Body of pancreas (tissue), 4 donors: ENCODE measurements around the gene TMEM208. TPM values are rescaled to one million over a fixed set of nuclear protein-coding genes. Genes with fewer than 3 reads are reported as not detected.

Source experiments
- ATAC-seq: fragments of 150-250 bp; one replicate; pipeline ENCODE4 v1.9.1; 2016
- DNase-seq, 4 donors: peaks; one replicate each; pipeline ENCODE4 v3.0.0-alpha.2; 2019
- H3K27ac ChIP-seq, 4 donors: fragments of 200-600 bp; sonication (generic); 1 replicate in 3 of 4; 2 replicates in 1 of 4; pipeline versions ENCODE4 v1.5.1 to v1.6.1; 2016 to 2019; ENCODE audit warnings: mild to moderate bottlenecking in 1 of 4, mixed read lengths in 1 of 4, moderate library complexity in 1 of 4
- H3K27me3 ChIP-seq, 2 donors: fragments of 200-600 bp; sonication (generic); one replicate each; pipeline ENCODE4 v1.6.0; 2016; ENCODE audit warnings: mild to moderate bottlenecking in 1 of 2
- H3K36me3 ChIP-seq, 2 donors: fragments of 200-600 bp; sonication (generic); replicated peaks in 1 of 2; 2 replicates each; pipeline ENCODE4 v1.5.1; 2016; ENCODE audit warnings: low read depth in 2 of 2; ENCODE audit not compliant: insufficient read depth in 1 of 2
- H3K4me1 ChIP-seq: fragments of 200-600 bp; sonication (generic); one replicate; pipeline ENCODE4 v1.6.0; 2016
- H3K4me3 ChIP-seq, 2 donors: fragments of 200-600 bp; sonication (generic); 1 replicate in 1 of 2; 2 replicates in 1 of 2; pipeline ENCODE4 v1.5.1; 2016 to 2019
- H3K9me3 ChIP-seq, 3 donors: fragments of 200-600 bp; sonication (generic); 1 replicate in 2 of 3; 2 replicates in 1 of 3; pipeline ENCODE4 v1.5.1; 2016
- POLR2A ChIP-seq, 3 donors: fragments of 450-650 bp; IDR thresholded peaks; one replicate each; pipeline ENCODE4 v1.6.1; 2016; ENCODE audit warnings: antibody characterized with exemption in 3 of 3, mild to moderate bottlenecking in 2 of 3
- WGBS, 2 donors: methylation state at CpG; one replicate each; pipeline ENCODE4 v1.1.5; 2017; 5-methylcytosine and 5-hydroxymethylcytosine counted together
- intact Hi-C: fragments of 100-400 bp; cut with DNase I; formaldehyde crosslinking; loops from one replicate; pipeline ENCODE4 v1.15.1; 2023
- microRNA counts, 2 donors: library from miRNA; unstranded; fragments of <30 nt; microRNA quantifications; one replicate each; lab custom pipeline; 2017
- microRNA-seq, 2 donors: library from miRNA; unstranded; fragments of <30 nt; microRNA quantifications; one replicate each; pipeline ENCODE4, GENCODE V29; 2016; ENCODE audit warnings: borderline number of aligned reads in 2 of 2, borderline replicate concordance in 2 of 2
- small RNA-seq: library from RNA; depleted of rRNA; stranded (forward); fragments of <200 nt; gene quantifications from one replicate; pipeline ENCODE3, GENCODE V24; 2016
- total RNA-seq, 2 donors: library from RNA; depleted of rRNA; stranded (reverse); fragments of >200 nt; gene quantifications; one replicate each; pipeline ENCODE4 v1.1.0, GENCODE V29; 2016
- TF ChIP-seq, protein P1 (sequence below), 7 experiments: fragments of 450-650 bp in 4 of 7; fragments of 200-600 bp in 3 of 7; sonication (generic) in 3 of 7; IDR thresholded peaks; one replicate each; pipeline ENCODE4 v1.5.1; 2016 to 2019; ENCODE audit warnings: antibody characterized with exemption in 7 of 7

The TMEM208 gene
- total RNA-seq, 2 donors from 2014 or later = 35.8 to 48.1 TPM

DNA sequence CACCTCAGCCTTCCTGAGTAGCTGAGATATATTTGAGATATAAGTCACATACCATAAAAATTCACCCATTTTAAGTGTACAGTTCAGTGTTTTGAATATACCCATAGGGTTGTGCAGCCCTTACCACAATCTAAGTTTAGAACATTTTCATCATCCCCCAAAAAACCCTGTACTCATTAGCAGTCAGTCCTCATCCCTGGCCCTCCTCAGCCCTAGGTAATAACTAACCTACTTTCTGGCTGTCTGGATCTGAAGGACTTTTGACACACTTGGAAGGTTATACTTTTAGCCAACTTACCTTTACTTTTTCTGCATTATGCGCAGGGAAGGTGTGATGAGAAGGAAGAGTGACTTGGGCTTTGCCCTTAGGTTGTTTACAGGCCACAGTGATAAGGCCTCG is 48.4 kb downstream of the TMEM208 start:
- Histone ChIP-seq H3K27ac (no peak overlapping the region), H3K4me3 (no peak overlapping the region), H3K36me3 (no peaks in the 10 kb centered on the region), H3K27me3 (no peaks in the 10 kb centered on the region), H3K9me3 (no peaks in the 10 kb centered on the region), H3K4me1 (peaks cover 25% of the 10 kb centered on the region)
- TF ChIP-seq, protein P1, sequence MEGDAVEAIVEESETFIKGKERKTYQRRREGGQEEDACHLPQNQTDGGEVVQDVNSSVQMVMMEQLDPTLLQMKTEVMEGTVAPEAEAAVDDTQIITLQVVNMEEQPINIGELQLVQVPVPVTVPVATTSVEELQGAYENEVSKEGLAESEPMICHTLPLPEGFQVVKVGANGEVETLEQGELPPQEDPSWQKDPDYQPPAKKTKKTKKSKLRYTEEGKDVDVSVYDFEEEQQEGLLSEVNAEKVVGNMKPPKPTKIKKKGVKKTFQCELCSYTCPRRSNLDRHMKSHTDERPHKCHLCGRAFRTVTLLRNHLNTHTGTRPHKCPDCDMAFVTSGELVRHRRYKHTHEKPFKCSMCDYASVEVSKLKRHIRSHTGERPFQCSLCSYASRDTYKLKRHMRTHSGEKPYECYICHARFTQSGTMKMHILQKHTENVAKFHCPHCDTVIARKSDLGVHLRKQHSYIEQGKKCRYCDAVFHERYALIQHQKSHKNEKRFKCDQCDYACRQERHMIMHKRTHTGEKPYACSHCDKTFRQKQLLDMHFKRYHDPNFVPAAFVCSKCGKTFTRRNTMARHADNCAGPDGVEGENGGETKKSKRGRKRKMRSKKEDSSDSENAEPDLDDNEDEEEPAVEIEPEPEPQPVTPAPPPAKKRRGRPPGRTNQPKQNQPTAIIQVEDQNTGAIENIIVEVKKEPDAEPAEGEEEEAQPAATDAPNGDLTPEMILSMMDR (IDR thresholded peaks at IDR 0.05) = no peak
- TF ChIP-seq POLR2A (IDR thresholded peaks at IDR 0.05) = no peak
- intact Hi-C loops = no loop called here
- WGBS, 2 donors = 69 to 72% methylated on average over 2 of the region's 2 CpGs
- ATAC-seq (no peak), DNase-seq (no peak)

DNA sequence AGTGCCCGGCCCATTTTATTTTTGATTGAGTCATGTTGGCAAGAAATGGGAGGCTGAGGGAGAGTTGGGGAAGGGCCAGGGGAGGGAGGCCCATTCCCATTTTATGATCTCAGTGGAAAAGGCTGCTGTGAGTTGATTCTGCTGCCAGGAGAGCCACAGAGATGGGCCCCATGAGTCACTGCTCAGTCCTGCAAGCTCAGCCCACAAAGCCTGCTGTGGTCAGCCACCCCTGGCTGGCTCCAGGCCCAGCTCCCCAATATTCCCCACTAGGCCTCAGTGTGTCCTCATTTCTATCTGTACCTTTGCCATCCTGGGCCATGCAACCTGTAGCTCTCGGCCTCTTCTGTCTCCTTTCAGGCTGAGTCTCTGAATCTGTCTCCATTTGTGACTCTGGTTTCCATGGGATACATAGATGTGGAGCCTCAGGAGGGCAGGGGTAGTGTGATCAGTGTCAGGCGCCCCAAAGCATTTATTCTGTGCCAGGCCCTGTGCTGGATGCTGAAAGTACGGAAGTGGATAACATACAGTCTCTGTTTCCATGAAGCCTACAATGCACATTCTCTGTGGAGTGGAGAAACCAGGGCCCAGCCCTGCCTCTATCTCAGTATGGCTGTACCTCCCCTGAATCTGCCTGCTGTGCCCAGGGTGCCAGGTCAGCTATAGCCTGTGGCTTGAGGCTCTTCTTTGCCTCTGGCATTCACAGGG is 50.5 kb downstream of the TMEM208 start:
- H3K4me3 ChIP-seq = no peak overlapping the region
- H3K9me3 ChIP-seq = no peaks in the 10 kb centered on the region
- H3K4me1 ChIP-seq = peaks cover 25% of the 10 kb centered on the region
- TF ChIP-seq POLR2A (IDR thresholded peaks at IDR 0.05) = no peak
- TF ChIP-seq, protein P1 (IDR thresholded peaks at IDR 0.05) = no peak
- H3K27ac ChIP-seq = peak overlapping the region in 2 of 4 donors; percentile 12 to 25
- intact Hi-C loops = no loop called here
- no peaks in the 10 kb centered on the region for H3K36me3 ChIP-seq
- DNase-seq = peak in 2 of 4 donors; percentile 24 to 60
- 85 to 93% methylated on average over 4 of the region's 4 CpGs for whole genome bisulfite sequencing, 2 donors
- H3K27me3 ChIP-seq = no peaks in the 10 kb centered on the region
- ATAC-seq = no peak

DNA sequence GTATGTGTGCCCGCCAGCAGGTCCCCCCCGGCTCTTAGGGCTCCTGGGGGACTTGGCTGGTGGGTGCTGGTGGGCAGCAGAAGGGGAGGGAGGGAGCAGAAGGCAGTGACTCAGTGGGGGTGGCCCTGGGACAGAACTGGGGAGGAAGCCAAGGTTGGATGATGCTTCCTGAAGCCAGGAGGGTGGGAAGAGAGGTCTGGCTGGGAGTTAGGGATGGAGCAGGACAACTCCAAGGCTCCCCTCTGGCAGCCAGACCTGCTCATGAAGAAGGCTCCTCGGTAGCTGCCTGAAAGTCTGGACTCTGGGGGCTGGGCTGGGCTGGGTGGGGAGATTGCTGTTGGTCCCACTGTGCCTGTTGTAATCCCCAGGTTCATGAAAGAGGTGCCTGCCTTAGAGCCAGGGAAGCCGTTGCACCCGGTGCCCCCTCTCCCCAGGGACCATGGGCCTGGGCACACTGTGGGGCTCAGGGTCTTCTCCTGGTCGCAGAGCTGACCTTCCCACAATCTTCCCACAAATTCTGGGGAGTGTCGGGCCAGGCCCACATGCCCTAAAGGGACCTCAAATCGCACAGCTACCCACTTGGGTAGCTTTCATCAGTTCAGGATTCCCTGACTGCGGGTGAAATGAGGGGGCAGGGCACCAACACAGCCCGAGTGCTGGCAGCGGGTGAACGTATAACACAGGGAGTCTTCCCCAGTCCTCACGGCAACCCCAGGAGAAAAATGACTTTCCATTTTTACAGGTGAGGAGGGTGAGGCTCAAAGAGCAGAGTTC is 51.3 kb downstream of the TMEM208 start:
- Histone ChIP-seq H3K36me3 (no peaks in the 10 kb centered on the region), H3K4me3 (peak overlapping the region in 1 of 2 donors; percentile 49), H3K27me3 (no peaks in the 10 kb centered on the region), H3K27ac (peak overlapping the region in 2 of 4 donors; percentile 12 to 25), H3K9me3 (no peaks in the 10 kb centered on the region), H3K4me1 (peaks cover 25% of the 10 kb centered on the region)
- TF ChIP-seq, protein P1 (IDR thresholded peaks at IDR 0.05) = no peak
- TF ChIP-seq POLR2A (IDR thresholded peaks at IDR 0.05) = no peak
- 40 to 71% methylated on average over 1 to 13 of the region's 13 CpGs for WGBS, 2 donors
- peak in 1 of 4 donors; percentile 36 for DNase-seq
- intact Hi-C loops = no loop called here
- ATAC-seq = no peak

MicroRNA genes within 50 kb of the gene (microRNA counts, 767-probe panel; counts per million panel counts)
- microRNA hsa-miR-328 (lab: Ali Mortazavi, UCI) = 0 to 736 counts per million in 2 donors

Small RNA genes lying within 50 kb of the gene (microRNA-seq; reads per million reads assigned to microRNA genes)
- gene MIR328 = 135 to 201 reads per million in 2 donors

Small RNA genes lying within 50 kb of the gene (small RNA-seq; reads per million reads assigned to genes)
- 9.3 reads per million, percentile 91 among the genes with 10 or more reads in this experiment for gene MIR328

Other genes starting within 250 kb of the TMEM208 start
- gene CES4A, start 238.5 kb upstream of the TMEM208 start, total RNA-seq = 10 to 100 TPM; 10.9 to 16.5 TPM
- 10 to 100 TPM; 28.0 to 41.9 TPM for gene CBFB, start 198.0 kb upstream of the TMEM208 start, total RNA-seq
- 10 to 100 TPM in 1 of 2 donors, 1 to 10 TPM in 1; 7.8 to 18.5 TPM for gene PHAF1, start 117.2 kb upstream of the TMEM208 start, total RNA-seq
- gene B3GNT9, start 76.1 kb upstream of the TMEM208 start, total RNA-seq = 1 to 10 TPM; 8.3 to 9.9 TPM
- 10 to 100 TPM; 25.7 to 25.9 TPM for gene TRADD, start 67.2 kb upstream of the TMEM208 start, total RNA-seq
- gene FBXL8, start 67.2 kb upstream of the TMEM208 start, total RNA-seq = 100 to 1,000 TPM in 1 of 2 donors, 10 to 100 TPM in 1; 73.9 to 104 TPM
- 100 to 1,000 TPM in 1 of 2 donors, 10 to 100 TPM in 1; 76.8 to 352 TPM for gene HSF4, start 62.4 kb upstream of the TMEM208 start, total RNA-seq
- 10 to 100 TPM; 51.1 to 78.8 TPM for gene NOL3, start 56.6 kb upstream of the TMEM208 start, total RNA-seq
- gene MATCAP1, start 43.2 kb upstream of the TMEM208 start, total RNA-seq = 10 to 100 TPM; 11.9 to 31.6 TPM
- gene EXOC3L1, start 37.0 kb upstream of the TMEM208 start, total RNA-seq = 1 to 10 TPM; 1.8 to 2.0 TPM
- 10 to 100 TPM; 51.9 to 88.7 TPM for gene E2F4, start 35.0 kb upstream of the TMEM208 start, total RNA-seq
- gene ELMO3, start 28.0 kb upstream of the TMEM208 start, total RNA-seq = 10 to 100 TPM; 24.1 to 40.5 TPM
- 10 to 100 TPM; 12.2 to 26.4 TPM for gene FHOD1, start 20.4 kb downstream of the TMEM208 start, total RNA-seq
- gene SLC9A5, start 21.8 kb downstream of the TMEM208 start, total RNA-seq = under 1 TPM; 0.26 to 0.33 TPM
- gene PLEKHG4, start 52.4 kb downstream of the TMEM208 start, total RNA-seq = 10 to 100 TPM; 21.8 to 29.6 TPM
- gene KCTD19, start 99.6 kb downstream of the TMEM208 start, total RNA-seq = under 1 TPM in 1 of 2 donors, not detected in 1; under 0.01 TPM
- 1 to 10 TPM; 1.6 to 7.0 TPM for gene LRRC36, start 99.7 kb downstream of the TMEM208 start, total RNA-seq
- 10 to 100 TPM; 11.2 to 30.0 TPM for gene TPPP3, start 166.4 kb downstream of the TMEM208 start, total RNA-seq
- 10 to 100 TPM; 13.0 to 57.0 TPM for gene ZDHHC1, start 189.3 kb downstream of the TMEM208 start, total RNA-seq
- gene HSD11B2, start 204.0 kb downstream of the TMEM208 start, total RNA-seq = 10 to 100 TPM in 1 of 2 donors, 1 to 10 TPM in 1; 5.4 to 13.8 TPM